SH-SY5Y (cell line): ENCODE results near the gene OR2H2.

Experiments
- GATA2 ChIP-seq: IDR thresholded peaks from 2 replicates; pipeline ENCODE4 v1.6.1; 2011; ENCODE audit warnings: mild to moderate bottlenecking, low read depth, low read length
- GATA3 ChIP-seq: IDR thresholded peaks from 2 replicates; pipeline ENCODE4 v1.6.1; 2011; ENCODE audit warnings: low read depth, mild to moderate bottlenecking, low read length, moderate library complexity

The OR2H2 gene

GRCh38 chr6:29584821-29585220 lies at the start of gene OR2H2:
Gene OR2H2, plus strand, starts transcription at chr6:29585121. Its CDS starts 2,824 bp downstream, at chr6:29587945.
- TF ChIP-seq GATA3 (no peak), GATA2 (no peak)

- no peak for TF ChIP-seq GATA3
- TF ChIP-seq GATA2 = no peak
Measured at GRCh38 chr6:29537714-29538403, 47.1 kb upstream of the OR2H2 start.

- no peak for TF ChIP-seq GATA3
- TF ChIP-seq GATA2 = no peak
Measured at GRCh38 chr6:29547573-29547972, 37.3 kb upstream of the OR2H2 start.

GRCh38 chr6:29552512-29553051 lies 32.3 kb upstream of the OR2H2 start:
- TF ChIP-seq GATA3 (no peak), GATA2 (no peak)

- TF ChIP-seq GATA3 = no peak
- no peak for TF ChIP-seq GATA2
Measured at GRCh38 chr6:29553268-29554057, 31.5 kb upstream of the OR2H2 start.

GRCh38 chr6:29554764-29555163 lies 30.2 kb upstream of the OR2H2 start:
- TF ChIP-seq GATA2 (no peak), GATA3 (no peak)

- TF ChIP-seq GATA3 = no peak
- TF ChIP-seq GATA2 = no peak
Measured at GRCh38 chr6:29557320-29557719, 27.6 kb upstream of the OR2H2 start.

- TF ChIP-seq GATA2 (no peak), GATA3 (no peak)
Measured at GRCh38 chr6:29558439-29559079, 26.4 kb upstream of the OR2H2 start.

- TF ChIP-seq GATA3 (no peak), GATA2 (no peak)
Measured at GRCh38 chr6:29559524-29560287, 25.2 kb upstream of the OR2H2 start, which contains the start of gene UBD. Gene UBD, minus strand, starts transcription at chr6:29559732. Its CDS starts 31 bp downstream, at chr6:29559701.

- no peak for TF ChIP-seq GATA2
- TF ChIP-seq GATA3 = no peak
Measured at GRCh38 chr6:29561091-29561490, 23.8 kb upstream of the OR2H2 start.

GRCh38 chr6:29561606-29562181 lies 23.2 kb upstream of the OR2H2 start:
- TF ChIP-seq GATA2 (no peak), GATA3 (no peak)

- no peak for TF ChIP-seq GATA2
- no peak for TF ChIP-seq GATA3
Measured at GRCh38 chr6:29563435-29563965, 21.4 kb upstream of the OR2H2 start.

- TF ChIP-seq GATA3 (no peak), GATA2 (no peak)
Measured at GRCh38 chr6:29564875-29565274, 20.0 kb upstream of the OR2H2 start.

- TF ChIP-seq GATA3 = no peak
- TF ChIP-seq GATA2 = no peak
Measured at GRCh38 chr6:29566856-29567255, 18.1 kb upstream of the OR2H2 start.
